Endometrial microvascular endothelial cells (primary cell): ENCODE measurements around the gene PYDC1. TPM values are rescaled to one million over a fixed set of nuclear protein-coding genes. Genes with fewer than 3 reads are reported as not detected.
"Not testable (repeated sequence)": the region's sequence is repeated elsewhere in the genome, so short reads cannot be mapped to it uniquely, and the experiment has no call there.

Source experiments
- in situ Hi-C: cut with HindIII; loops from 2 replicates; pipeline ENCODE4 v1.10.0; 2017; ENCODE audit warnings: low sequenced_read_pairs, low pct_unique_long_range_greater_than_20kb; ENCODE audit errors: inconsistent ontology term
- total RNA-seq: library from RNA; depleted of rRNA; stranded (reverse); fragments of >200 nt; gene quantifications from one replicate; pipeline ENCODE4 v1.2.3, GENCODE V29; 2015; ENCODE audit errors: inconsistent ontology term

The PYDC1 gene
- total RNA-seq, 1 donor from 2014 or later = not detected

GRCh38 chr16:31184888-31185287, 32.0 kb downstream of the PYDC1 start:
- in situ Hi-C loops = no loop called here

- in situ Hi-C loops = no loop called here
Measured at GRCh38 chr16:31183432-31184428, 33.2 kb downstream of the PYDC1 start.

GRCh38 chr16:31182391-31182790, 34.5 kb downstream of the PYDC1 start:
- in situ Hi-C loops = no loop called here

GRCh38 chr16:31181102-31181830, 35.7 kb downstream of the PYDC1 start:
- in situ Hi-C loops = no loop called here

- in situ Hi-C loops = no loop called here
Measured at GRCh38 chr16:31179747-31180459, 37.0 kb downstream of the PYDC1 start, which contains the start of gene FUS. Gene FUS, plus strand, starts transcription at chr16:31180139. Its CDS starts 76 bp downstream, at chr16:31180215.

- in situ Hi-C loops = no loop called here
Measured at GRCh38 chr16:31179219-31179746, 37.7 kb downstream of the PYDC1 start.

GRCh38 chr16:31177136-31177535, 39.8 kb downstream of the PYDC1 start:
- in situ Hi-C loops = no loop called here

- in situ Hi-C loops = not testable (repeated sequence)
Measured at GRCh38 chr16:31170048-31170447, 46.9 kb downstream of the PYDC1 start.

- in situ Hi-C loops = no loop called here
Measured at GRCh38 chr16:31168848-31169247, 48.1 kb downstream of the PYDC1 start.

- in situ Hi-C loops = no loop called here
Measured at GRCh38 chr16:31167315-31167714, 49.6 kb downstream of the PYDC1 start.

Other genes with a start within 250 kb of the PYDC1 start
- 6.0 TPM for gene HSD3B7, start 231.9 kb downstream of the PYDC1 start, total RNA-seq
- not detected for gene STX1B, start 206.5 kb downstream of the PYDC1 start, total RNA-seq
- gene STX4, start 183.6 kb downstream of the PYDC1 start, total RNA-seq = 35.9 TPM
- gene ZNF668, start 142.9 kb downstream of the PYDC1 start, total RNA-seq = 16.5 TPM
- 7.2 TPM for gene ZNF646, start 142.7 kb downstream of the PYDC1 start, total RNA-seq
- gene PRSS53, start 128.2 kb downstream of the PYDC1 start, total RNA-seq = 0.19 TPM
- gene VKORC1, start 122.3 kb downstream of the PYDC1 start, total RNA-seq = 179 TPM
- gene BCKDK, start 108.7 kb downstream of the PYDC1 start, total RNA-seq = 88.6 TPM
- gene KAT8, start 99.5 kb downstream of the PYDC1 start, total RNA-seq = 30.1 TPM
- not detected for gene PRSS8, start 81.4 kb downstream of the PYDC1 start, total RNA-seq
- gene PRSS36, start 67.1 kb downstream of the PYDC1 start, total RNA-seq = not detected
- 79.0 TPM for gene FUS, start 37.0 kb downstream of the PYDC1 start, total RNA-seq
- gene PYCARD, start 14.4 kb downstream of the PYDC1 start, total RNA-seq = 21.2 TPM
- not detected for gene TRIM72, start 3.0 kb downstream of the PYDC1 start, total RNA-seq
- gene ITGAM, start 42.8 kb upstream of the PYDC1 start, total RNA-seq = not detected
- 2.8 TPM for gene ITGAX, start 138.0 kb upstream of the PYDC1 start, total RNA-seq
- not detected for gene ITGAD, start 176.2 kb upstream of the PYDC1 start, total RNA-seq
- gene COX6A2, start 211.2 kb upstream of the PYDC1 start, total RNA-seq = not detected
- not detected for gene ZNF843, start 225.7 kb upstream of the PYDC1 start, total RNA-seq
- gene ARMC5, start 242.4 kb upstream of the PYDC1 start, total RNA-seq = 21.2 TPM